HepG2 (cell line): ENCODE measurements around the gene ACSS3. TPM values are rescaled to one million over a fixed set of nuclear protein-coding genes. Genes with fewer than 3 reads are reported as not detected.

ENCODE experiments used
- ATAC-seq: fragments of 200-7000 bp; cut with Tn5 transposase; 3 replicates; pipeline ENCODE4 v1.9.1; 2020; ENCODE audit warnings: mild to moderate bottlenecking, moderate library complexity
- BruUV-seq: library from RNA; stranded (reverse); fragments of 400-500 nt; replicated peaks from 2 replicates; lab custom pipeline; 2021; lab: Mats Ljungman, UMichigan
- CTCF ChIA-PET: fragments of 300-600 bp; formaldehyde crosslinking; extraction: SDS; loops from one replicate; lab custom pipeline; 2021; ENCODE audit warnings: low total read pairs, inconsistent platforms, low intra/inter-chr PET ratio; lab: Yijun Ruan, JAX
- POLR2A ChIA-PET: fragments of 350-600 bp; sonication (Branson Sonifier 250); formaldehyde crosslinking; loops from one replicate; lab custom pipeline; 2020; ENCODE audit warnings: antibody characterized with exemption, inconsistent platforms; lab: Yijun Ruan, JAX
- DNase-seq: peaks from one replicate; pipeline ENCODE4 v3.0.0-alpha.2; 2015; ENCODE audit warnings: low spot score
- FAIRE-seq: peaks from 3 replicates; lab custom pipeline; 2011; peaks lifted over from hg19 to GRCh38; lab: Jason Lieb, UNC
- H2AFZ ChIP-seq: one replicate; pipeline ENCODE4 v1.6.1; 2011; ENCODE audit warnings: low read length, inconsistent platforms
- H3K27ac ChIP-seq: fragments of 300-600 bp; 3 replicates; pipeline ENCODE4 v1.8.0; 2011; ENCODE audit warnings: mixed run types, mild to moderate bottlenecking, mixed read lengths, low read length, inconsistent platforms; ENCODE audit not compliant: insufficient read depth; ENCODE audit errors: extremely low read length
- H3K27me3 ChIP-seq, 2 experiments: fragments of 200-600 bp in 1 of 2; 2 replicates in 1 of 2; 3 replicates in 1 of 2; pipeline versions ENCODE4 v1.6.0 to v1.8.0; 2011; ENCODE audit warnings: low read length in 2 of 2, mild to moderate bottlenecking in 2 of 2, moderate library complexity in 2 of 2, inconsistent platforms in 1 of 2; ENCODE audit not compliant: insufficient read depth in 2 of 2, control insufficient read depth in 1 of 2
- H3K36me3 ChIP-seq, 2 experiments: fragments of 200-600 bp in 1 of 2; replicated peaks in 1 of 2; 2 replicates in 1 of 2; 3 replicates in 1 of 2; pipeline versions ENCODE4 v1.5.1 to v1.8.0; 2011; ENCODE audit warnings: low read length in 2 of 2, inconsistent platforms in 1 of 2; ENCODE audit not compliant: insufficient read depth in 2 of 2, control insufficient read depth in 1 of 2
- H3K4me1 ChIP-seq: 2 replicates; pipeline ENCODE4 v1.5.1; 2012; ENCODE audit warnings: low read length, inconsistent platforms; ENCODE audit not compliant: insufficient read depth
- H3K4me2 ChIP-seq: 2 replicates; pipeline ENCODE4 v1.6.0; 2011; ENCODE audit warnings: low read depth, low read length, inconsistent platforms
- H3K4me3 ChIP-seq, 3 experiments: fragments of 200-600 bp in 1 of 3; sonication (generic), shearing (Covaris generic) in 1 of 3; replicated peaks in 1 of 3; 2 replicates each; pipeline ENCODE4 v1.5.1; 2011 to 2016; ENCODE audit warnings: low read length in 3 of 3, inconsistent platforms in 2 of 3, low read depth in 2 of 3, mild to moderate bottlenecking in 2 of 3, control low read depth in 1 of 3, mixed read lengths in 1 of 3; ENCODE audit not compliant: insufficient read depth in 1 of 3
- H3K79me2 ChIP-seq: one replicate; pipeline ENCODE4 v1.6.1; 2011; ENCODE audit warnings: low read length, inconsistent platforms; ENCODE audit not compliant: insufficient read depth
- H3K9ac ChIP-seq: 2 replicates; pipeline ENCODE4 v1.6.0; 2011; ENCODE audit warnings: mild to moderate bottlenecking, low read depth, low read length, inconsistent platforms; ENCODE audit not compliant: insufficient read depth
- H3K9me3 ChIP-seq: 2 replicates; pipeline ENCODE4 v1.5.1; 2012; ENCODE audit warnings: mild to moderate bottlenecking, low read length
- H4K20me1 ChIP-seq: 2 replicates; pipeline ENCODE4 v1.6.0; 2011; ENCODE audit warnings: inconsistent platforms, mild to moderate bottlenecking, low read length, moderate library complexity; ENCODE audit not compliant: insufficient read depth
- CEBPB ChIP-seq: IDR thresholded peaks from 2 replicates; pipeline ENCODE4 v1.6.1; 2011; ENCODE audit warnings: low read depth, low read length, improper control_type of control experiment, borderline replicate concordance
- CEBPG ChIP-seq: IDR thresholded peaks from 2 replicates; pipeline ENCODE4 v1.6.1; 2016
- YEATS2 ChIP-seq: sonication (generic); formaldehyde crosslinking; IDR thresholded peaks from 2 replicates; pipeline ENCODE4 v1.4.0; 2020; ENCODE audit warnings: missing genetic modification reagents, borderline replicate concordance
- ZNF280D ChIP-seq: sonication (generic); formaldehyde crosslinking; IDR thresholded peaks from 2 replicates; pipeline ENCODE4 v1.5.1; 2020; ENCODE audit warnings: mild to moderate bottlenecking, missing genetic modification reagents
- WGBS: methylation state at CpG from one replicate; pipeline ENCODE4 v1.1.6; 2017; ENCODE audit warnings: low lambda C conversion rate; 5-methylcytosine and 5-hydroxymethylcytosine counted together
- in situ Hi-C: cut with HindIII; loops from 2 replicates; pipeline ENCODE4 v1.10.0; 2017; ENCODE audit warnings: low pct_unique_long_range_greater_than_20kb; ENCODE audit not compliant: extremely low pct_ligation_motif_present
- intact Hi-C: fragments of 100-400 bp; cut with micrococcal nuclease; formaldehyde crosslinking; loops from one replicate; pipeline ENCODE4 v1.10.0; 2022; ENCODE audit not compliant: unreplicated experiment
- polyA plus RNA-seq, 8 experiments: library from polyadenylated mRNA; depleted of rRNA in 3 of 8; stranded (reverse) in 7 of 8; unstranded in 1 of 8; fragments of >200 nt; fragmentation: Illumina TruSeq in 4 of 8; extraction: Trizol in 4 of 8; gene quantifications; 2 replicates each; pipeline versions ENCODE4 v1.2.1 to v1.2.3, GENCODE V29; 2011 to 2016; ENCODE audit warnings: low read depth in 4 of 8, missing spikeins in 1 of 8, mixed read lengths in 1 of 8; ENCODE audit not compliant: insufficient read depth in 1 of 8
- total RNA-seq, 5 experiments: library from RNA; depleted of rRNA; stranded (reverse); fragments of >200 nt; fragmentation: Illumina TruSeq; extraction: Trizol; gene quantifications; 2 replicates each; pipeline ENCODE4 v1.2.3, GENCODE V29; 2016; ENCODE audit warnings: low read depth in 1 of 5
- TF ChIP-seq, protein P1 (sequence below): sonication (generic); formaldehyde crosslinking; IDR thresholded peaks from 2 replicates; pipeline ENCODE4 v1.8.0; 2022; ENCODE audit warnings: mild to moderate bottlenecking, missing genetic modification reagents
- TF ChIP-seq, protein P2 (sequence below): sonication (generic); formaldehyde crosslinking; IDR thresholded peaks from 2 replicates; pipeline ENCODE4 v1.4.0; 2020; ENCODE audit warnings: mild to moderate bottlenecking, missing genetic modification reagents
- TF ChIP-seq, protein P3 (sequence below): IDR thresholded peaks from 2 replicates; pipeline ENCODE4 v1.6.1; 2012; ENCODE audit warnings: inconsistent platforms

The ACSS3 gene
- total and polyA plus RNA-seq, 2 of the 13 experiments (the other 11 are each of a cell fraction or from before 2014, with no cell fraction given) = 79.5 to 86.3 TPM

GRCh38 chr12:81125691-81126090 is 47.8 kb downstream of the ACSS3 start:
- peaks cover 27% of the 10 kb centered on the region for H3K4me1 ChIP-seq
- H3K27ac ChIP-seq = no peak overlapping the region
- 97% methylated on average over 8 of the region's 8 CpGs for WGBS
- in situ Hi-C loops (no loop called here), intact Hi-C loops (loop anchor here (5.0 to 10.0 kb wide), 2 partner anchors 101 to 188 kb away; partner anchors contain the start of gene LIN7A)
- TF ChIP-seq, protein P1, sequence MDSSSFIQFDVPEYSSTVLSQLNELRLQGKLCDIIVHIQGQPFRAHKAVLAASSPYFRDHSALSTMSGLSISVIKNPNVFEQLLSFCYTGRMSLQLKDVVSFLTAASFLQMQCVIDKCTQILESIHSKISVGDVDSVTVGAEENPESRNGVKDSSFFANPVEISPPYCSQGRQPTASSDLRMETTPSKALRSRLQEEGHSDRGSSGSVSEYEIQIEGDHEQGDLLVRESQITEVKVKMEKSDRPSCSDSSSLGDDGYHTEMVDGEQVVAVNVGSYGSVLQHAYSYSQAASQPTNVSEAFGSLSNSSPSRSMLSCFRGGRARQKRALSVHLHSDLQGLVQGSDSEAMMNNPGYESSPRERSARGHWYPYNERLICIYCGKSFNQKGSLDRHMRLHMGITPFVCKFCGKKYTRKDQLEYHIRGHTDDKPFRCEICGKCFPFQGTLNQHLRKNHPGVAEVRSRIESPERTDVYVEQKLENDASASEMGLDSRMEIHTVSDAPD (CRISPR knock-in tag) = no peak
- TF ChIP-seq YEATS2 (no peak), ZNF280D (CRISPR knock-in tag) (no peak), CEBPG (CRISPR knock-in tag) (peak; percentile 51), CEBPB (peak; percentile 93)
- TF ChIP-seq, protein P2, sequence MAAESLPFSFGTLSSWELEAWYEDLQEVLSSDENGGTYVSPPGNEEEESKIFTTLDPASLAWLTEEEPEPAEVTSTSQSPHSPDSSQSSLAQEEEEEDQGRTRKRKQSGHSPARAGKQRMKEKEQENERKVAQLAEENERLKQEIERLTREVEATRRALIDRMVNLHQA (CRISPR knock-in tag) = no peak
- TF ChIP-seq, protein P3, sequence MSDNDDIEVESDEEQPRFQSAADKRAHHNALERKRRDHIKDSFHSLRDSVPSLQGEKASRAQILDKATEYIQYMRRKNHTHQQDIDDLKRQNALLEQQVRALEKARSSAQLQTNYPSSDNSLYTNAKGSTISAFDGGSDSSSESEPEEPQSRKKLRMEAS = no peak
- TF ChIP-seq, all 625 proteins: peak for 2
- FAIRE-seq (no peak), ATAC-seq (no peak), DNase-seq (no peak)
- Histone ChIP-seq H2AFZ (no peak overlapping the region), H3K27me3 (no peaks in the 10 kb centered on the region), H3K9me3 (no peaks in the 10 kb centered on the region), H3K79me2 (peaks cover 40% of the 10 kb centered on the region), H4K20me1 (no peaks in the 10 kb centered on the region), H3K4me2 (no peak overlapping the region), H3K9ac (no peak overlapping the region), H3K4me3 (no peak overlapping the region), H3K36me3 (peaks cover 0 to 4% of the 10 kb centered on the region in 2 experiments; a peak in 1 of 5 replicates)
- ChIA-PET POLR2A (no interaction called here), CTCF (no interaction called here)
- BruUV-seq = no TSS peak
